SK-N-MC (cell line): ENCODE data around the gene MLF2.

Source experiments
- EZH2 ChIP-seq: fragments of 200-600 bp; sonication (generic); IDR thresholded peaks from one replicate; pipeline ENCODE4 v1.6.1; 2017; ENCODE audit warnings: antibody characterized with exemption
- FOXP2 ChIP-seq: optimal IDR thresholded peaks from 2 replicates; pipeline ENCODE3; 2011; ENCODE audit warnings: mild to moderate bottlenecking, moderate library complexity; ENCODE audit not compliant: insufficient read depth; ENCODE audit errors: extremely low read length, control extremely low read depth
- POLR2AphosphoS5 ChIP-seq: IDR thresholded peaks from 2 replicates; pipeline ENCODE4 v1.6.1; 2012; ENCODE audit warnings: mild to moderate bottlenecking, low read depth, low read length, borderline replicate concordance

DNA sequence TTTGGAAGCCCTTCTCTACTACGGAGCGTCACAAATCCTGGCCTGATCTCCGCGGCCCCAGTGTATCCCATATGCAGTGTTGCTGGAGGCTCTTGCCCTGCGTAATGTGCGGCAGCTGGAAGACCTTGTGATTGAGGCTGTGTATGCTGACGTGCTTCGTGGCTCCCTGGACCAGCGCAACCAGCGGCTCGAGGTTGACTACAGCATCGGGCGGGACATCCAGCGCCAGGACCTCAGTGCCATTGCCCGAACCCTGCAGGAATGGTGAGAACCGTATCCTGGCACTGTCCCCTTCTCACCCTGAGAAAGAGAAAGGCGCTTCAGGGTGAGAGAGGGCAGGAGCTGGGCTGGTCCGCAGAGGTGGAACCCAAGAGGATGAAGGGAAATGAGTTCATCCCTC lies 23.8 kb downstream of the MLF2 start:
- TF ChIP-seq EZH2 (no peak), POLR2AphosphoS5 (no peak), FOXP2 (no peak)
